GM15510 (cell line): ENCODE data around the gene TCEA2.

Experiments used
- POLR2A ChIP-seq: IDR thresholded peaks from 3 replicates; pipeline ENCODE4 v1.6.1; 2011; ENCODE audit warnings: borderline replicate concordance; ENCODE audit not compliant: insufficient read length; ENCODE audit errors: extremely low read depth

Gene TCEA2

GRCh38 chr20:64116016-64116415 is 53.0 kb downstream of the TCEA2 start:
- no peak for TF ChIP-seq POLR2A

DNA sequence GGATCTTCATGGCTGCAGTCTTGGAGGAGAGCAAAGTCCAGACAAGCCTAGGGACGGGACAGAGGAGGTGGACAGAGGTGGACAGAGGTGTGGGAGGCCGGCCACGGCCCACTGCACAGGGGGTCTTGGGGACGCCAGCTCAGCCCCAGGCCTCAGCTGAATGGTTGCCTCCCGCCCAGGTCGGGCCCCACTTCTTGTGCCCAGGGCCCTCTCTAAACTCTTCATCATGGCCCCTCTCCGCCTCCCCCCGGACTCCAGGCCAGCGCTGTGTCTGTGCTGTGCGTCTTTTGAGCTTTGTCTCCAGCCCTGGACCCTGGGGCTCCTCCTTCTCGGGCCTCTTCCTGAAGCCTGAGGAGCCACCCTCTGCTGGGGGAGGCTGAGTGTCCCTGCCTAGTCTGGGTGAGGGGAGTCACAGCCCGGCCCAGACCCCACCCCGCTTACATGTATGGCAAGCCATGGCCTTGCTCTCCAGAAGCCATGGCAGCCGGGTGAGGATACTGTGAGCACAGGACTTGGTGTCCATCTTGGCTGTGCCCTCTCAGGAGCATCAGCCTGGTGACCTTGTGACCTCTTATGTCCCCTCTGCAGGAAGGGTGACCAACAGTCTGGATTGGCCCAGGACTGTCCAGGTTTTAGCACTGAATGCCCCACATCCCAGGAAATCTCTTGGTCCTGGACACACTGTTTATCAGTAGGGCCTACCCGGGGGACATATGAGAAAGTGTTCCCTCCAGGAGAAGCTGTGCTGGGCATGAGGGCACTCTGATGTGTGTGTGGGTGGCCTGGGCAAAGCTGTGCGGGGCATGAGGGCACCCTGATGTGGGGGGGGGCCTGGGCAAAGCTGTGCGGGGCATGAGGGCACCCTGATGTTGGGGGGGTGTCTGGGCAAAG is 53.8 kb downstream of the TCEA2 start:
- TF ChIP-seq POLR2A = no peak

GRCh38 chr20:64119301-64119680 is 56.3 kb downstream of the TCEA2 start:
- no peak for TF ChIP-seq POLR2A

- no peak for TF ChIP-seq POLR2A
These were observed 56.8 kb downstream of the TCEA2 start for GRCh38 chr20:64119681-64120341.

GRCh38 chr20:64121586-64121985 is 58.6 kb downstream of the TCEA2 start:
- no peak for TF ChIP-seq POLR2A
